ENCODE results near the gene FAM114A2. TPM values are rescaled to one million over a fixed set of nuclear protein-coding genes. Genes with fewer than 3 reads are reported as not detected.
A peak's percentile ranks its signal among the peaks of the same experiment; 100 is the strongest.
"Not testable (repeated sequence)": the region's sequence is repeated elsewhere in the genome, so short reads cannot be mapped to it uniquely, and the experiment has no call there.

Gene FAM114A2
- total RNA-seq, 1 donor from 2014 or later: 31.9 TPM

GRCh38 chr5:154049636-154050035 lies 10.9 kb upstream of the FAM114A2 start:
- no peak for DNase-seq (ENCODE audit: low read depth, low spot score)

GRCh38 chr5:154047324-154047723 lies 8.6 kb upstream of the FAM114A2 start:
- no peak for DNase-seq (ENCODE audit: low read depth, low spot score)

GRCh38 chr5:154046486-154046885 lies 7.8 kb upstream of the FAM114A2 start:
- DNase-seq (ENCODE audit: low read depth, low spot score): no peak

GRCh38 chr5:154044581-154044980 lies 5.9 kb upstream of the FAM114A2 start:
- no peak for DNase-seq (ENCODE audit: low read depth, low spot score)

- DNase-seq (ENCODE audit: low read depth, low spot score): no peak
Observed at GRCh38 chr5:154044099-154044498, 5.4 kb upstream of the FAM114A2 start.

- peak; percentile 57 for DNase-seq (ENCODE audit: low read depth, low spot score)
Observed at GRCh38 chr5:154042766-154043165, 4.1 kb upstream of the FAM114A2 start.

GRCh38 chr5:154039458-154039829 lies 734 bp upstream of the FAM114A2 start:
- no peak for DNase-seq (ENCODE audit: low read depth, low spot score)

- peak; percentile 11 for DNase-seq (ENCODE audit: low read depth, low spot score)
Observed at GRCh38 chr5:154038261-154038706, 426 bp downstream of the FAM114A2 start.

GRCh38 chr5:154034944-154035343 lies 3.8 kb downstream of the FAM114A2 start:
- no peak for DNase-seq (ENCODE audit: low read depth, low spot score)

GRCh38 chr5:154031937-154032489 lies 6.7 kb downstream of the FAM114A2 start:
- DNase-seq (ENCODE audit: low read depth, low spot score): no peak

- no peak for DNase-seq (ENCODE audit: low read depth, low spot score)
Observed at GRCh38 chr5:154025951-154026350, 12.8 kb downstream of the FAM114A2 start.

GRCh38 chr5:154018919-154019318 lies 19.8 kb downstream of the FAM114A2 start:
- DNase-seq (ENCODE audit: low read depth, low spot score): not testable (repeated sequence)

GRCh38 chr5:154015071-154015693 lies 23.5 kb downstream of the FAM114A2 start:
- peak; percentile 8 for DNase-seq (ENCODE audit: low read depth, low spot score)

- no peak for DNase-seq (ENCODE audit: low read depth, low spot score)
Observed at GRCh38 chr5:154010660-154011059, 28.1 kb downstream of the FAM114A2 start.

- DNase-seq (ENCODE audit: low read depth, low spot score): no peak
Observed at GRCh38 chr5:154005648-154006047, 33.1 kb downstream of the FAM114A2 start.

- no peak for DNase-seq (ENCODE audit: low read depth, low spot score)
Observed at GRCh38 chr5:154002511-154003020, 36.1 kb downstream of the FAM114A2 start.

- peak; percentile 95 for DNase-seq (ENCODE audit: low read depth, low spot score)
Observed at GRCh38 chr5:154002093-154002492, 36.6 kb downstream of the FAM114A2 start.

- no peak for DNase-seq (ENCODE audit: low read depth, low spot score)
Observed at GRCh38 chr5:154000703-154001102, 38.0 kb downstream of the FAM114A2 start.

- no peak for DNase-seq (ENCODE audit: low read depth, low spot score)
Observed at GRCh38 chr5:153999995-154000394, 38.7 kb downstream of the FAM114A2 start.

- no peak for DNase-seq (ENCODE audit: low read depth, low spot score)
Observed at GRCh38 chr5:153998768-153999167, 39.9 kb downstream of the FAM114A2 start.

GRCh38 chr5:153998010-153998409 lies 40.7 kb downstream of the FAM114A2 start:
- no peak for DNase-seq (ENCODE audit: low read depth, low spot score)

- DNase-seq (ENCODE audit: low read depth, low spot score): no peak
Observed at GRCh38 chr5:153991168-153991567, 47.5 kb downstream of the FAM114A2 start.

- DNase-seq (ENCODE audit: low read depth, low spot score): no peak
Observed at GRCh38 chr5:153988510-153988909, 50.2 kb downstream of the FAM114A2 start.
